Measurements from ENCODE around the gene TRIM69. TPM values are rescaled to one million over a fixed set of nuclear protein-coding genes. Genes with fewer than 3 reads are reported as not detected.
"Not testable (repeated sequence)": the region's sequence is repeated elsewhere in the genome, so short reads cannot be mapped to it uniquely, and the experiment has no call there.

The TRIM69 gene
- total RNA-seq, 1 donor from 2014 or later: 46.4 TPM

DNA sequence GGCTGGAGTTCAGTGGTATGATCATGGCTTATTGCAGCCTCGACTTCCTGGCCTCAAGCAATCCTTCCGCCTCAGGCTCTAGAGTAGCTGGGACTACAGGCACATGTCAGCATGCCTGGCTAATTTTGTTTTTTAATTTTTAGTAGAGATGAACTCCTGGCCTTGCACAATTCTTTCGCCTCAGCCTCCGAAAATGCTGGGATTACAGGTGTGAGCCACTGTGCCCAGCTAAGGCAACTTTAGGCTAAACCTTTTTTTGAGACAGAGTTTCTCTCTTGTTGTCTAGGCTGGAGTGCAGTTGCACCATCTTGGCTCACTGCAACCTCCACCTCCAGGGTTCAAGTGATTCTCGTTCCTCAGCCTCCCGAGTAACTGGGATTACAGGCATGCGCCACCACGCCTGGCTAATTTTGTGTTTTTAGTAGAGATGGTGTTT, 16.3 kb upstream of the TRIM69 start:
- not testable (repeated sequence) for H3K9me3 Mint-ChIP-seq; H3K27me3 Mint-ChIP-seq (ENCODE audit: insufficient read depth); DNase-seq (ENCODE audit: low spot score)
- H3K27ac Mint-ChIP-seq: peak overlapping the region; percentile 98
- intact Hi-C loops (cut with micrococcal nuclease): loop anchor here (1.0 kb wide), 2 partner anchors 8 to 9 kb away; partner anchors contain the start of genes B2M and PATL2
- H3K36me3 Mint-ChIP-seq (ENCODE audit: low read depth): peaks cover 49% of the 10 kb centered on the region
- H3K4me1 Mint-ChIP-seq (ENCODE audit: low read depth): peaks cover 91% of the 10 kb centered on the region
- peak overlapping the region; percentile 21 for H3K4me3 Mint-ChIP-seq

DNA sequence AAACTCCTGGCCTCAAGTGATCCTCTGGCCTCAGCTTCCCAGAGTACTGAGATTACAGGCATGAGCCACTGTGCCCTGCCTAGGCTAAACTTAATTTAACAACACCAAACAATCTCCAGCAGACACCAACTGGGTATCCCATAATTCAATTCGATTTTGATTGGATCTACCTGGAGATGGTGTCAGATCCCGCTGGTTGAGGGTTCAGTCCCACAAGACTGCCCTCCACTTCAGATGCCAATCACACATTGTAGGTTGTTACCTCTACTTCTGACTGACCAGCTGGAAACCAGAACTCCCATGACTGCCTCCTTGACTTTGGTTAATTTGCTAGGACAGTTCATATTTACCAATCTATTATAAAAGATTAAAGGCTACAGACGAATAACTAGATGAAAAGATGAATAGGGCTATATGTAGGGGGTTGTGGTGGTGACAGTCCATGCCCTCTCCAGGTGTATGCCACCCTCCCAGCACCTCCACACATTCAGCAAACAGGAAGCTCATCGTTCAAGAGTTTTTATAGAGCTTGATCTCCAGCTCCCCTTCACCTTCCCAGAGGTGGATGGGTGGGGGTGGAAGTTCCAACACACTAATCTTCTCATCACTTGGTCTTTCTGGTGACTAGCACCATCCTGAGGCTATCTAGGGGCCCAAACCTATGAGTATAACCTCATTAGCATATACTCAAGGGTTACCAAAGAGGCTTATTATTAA, 15.7 kb upstream of the TRIM69 start:
- no peak for DNase-seq (ENCODE audit: low spot score)
- no peaks in the 10 kb centered on the region for H3K27me3 Mint-ChIP-seq (ENCODE audit: insufficient read depth)

DNA sequence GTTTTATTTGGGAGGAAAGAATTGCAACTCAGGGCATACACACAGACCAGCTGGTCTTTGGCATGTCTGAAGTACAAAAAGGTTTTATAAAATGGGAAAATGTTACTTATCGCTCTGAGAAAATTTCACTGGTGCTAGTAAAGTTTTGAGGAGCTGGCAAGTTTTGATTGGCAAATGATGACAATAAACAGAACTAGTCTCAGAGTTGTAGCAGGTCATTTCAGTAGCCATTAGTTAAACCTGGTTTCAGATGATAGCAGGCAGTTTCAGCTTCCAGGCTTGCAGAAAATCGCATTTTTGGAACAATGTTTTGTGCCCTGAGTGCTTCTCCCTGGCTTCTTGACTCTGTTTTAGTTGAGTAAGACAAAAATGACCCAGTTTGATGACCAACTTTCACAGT, 14.3 kb upstream of the TRIM69 start:
- peak overlapping the region; percentile 90 for H3K27ac Mint-ChIP-seq
- H3K4me1 Mint-ChIP-seq (ENCODE audit: low read depth): peaks cover 91% of the 10 kb centered on the region
- H3K9me3 Mint-ChIP-seq: no peaks in the 10 kb centered on the region
- no peaks in the 10 kb centered on the region for H3K27me3 Mint-ChIP-seq (ENCODE audit: insufficient read depth)
- no peak for DNase-seq (ENCODE audit: low spot score)
- peaks cover 30% of the 10 kb centered on the region for H3K36me3 Mint-ChIP-seq (ENCODE audit: low read depth)
- intact Hi-C loops (cut with micrococcal nuclease): no loop called here
- no peak overlapping the region for H3K4me3 Mint-ChIP-seq

More for the DNA sequence above, 15.7 kb upstream of the TRIM69 start:
- Mint-ChIP-seq H3K36me3 (ENCODE audit: low read depth) (peaks cover 43% of the 10 kb centered on the region), H3K27ac (peak overlapping the region; percentile 98), H3K4me1 (ENCODE audit: low read depth) (peaks cover 91% of the 10 kb centered on the region), H3K4me3 (peak overlapping the region; percentile 16), H3K9me3 (no peaks in the 10 kb centered on the region)
- intact Hi-C loops (cut with micrococcal nuclease): no loop called here

- no peak for DNase-seq (ENCODE audit: low spot score)
- H3K4me1 Mint-ChIP-seq (ENCODE audit: low read depth): peaks cover 75% of the 10 kb centered on the region
- intact Hi-C loops (cut with micrococcal nuclease): loop anchor here (1.0 to 5.0 kb wide), 4 partner anchors 15 to 899 kb away; partner anchors contain the start of genes B2M, CTDSPL2, PATL2 and WDR76
- peaks cover 14% of the 10 kb centered on the region for H3K36me3 Mint-ChIP-seq (ENCODE audit: low read depth)
- peak overlapping the region; percentile 90 for H3K4me3 Mint-ChIP-seq
- peak overlapping the region; percentile 99 for H3K27ac Mint-ChIP-seq
- H3K27me3 Mint-ChIP-seq (ENCODE audit: insufficient read depth): no peaks in the 10 kb centered on the region
- no peaks in the 10 kb centered on the region for H3K9me3 Mint-ChIP-seq
These were observed 10.2 kb upstream of the TRIM69 start for GRCh38 chr15:44726136-44726535.

- peak; percentile 81 for DNase-seq (ENCODE audit: low spot score)
- peaks cover 19% of the 10 kb centered on the region for H3K36me3 Mint-ChIP-seq (ENCODE audit: low read depth)
- intact Hi-C loops (cut with micrococcal nuclease): loop anchor here (1.0 to 5.0 kb wide), 4 partner anchors 16 to 900 kb away; partner anchors contain the start of genes B2M, CTDSPL2, PATL2 and WDR76
- no peaks in the 10 kb centered on the region for H3K27me3 Mint-ChIP-seq (ENCODE audit: insufficient read depth)
- peaks cover 75% of the 10 kb centered on the region for H3K4me1 Mint-ChIP-seq (ENCODE audit: low read depth)
- peak overlapping the region; percentile 100 for H3K4me3 Mint-ChIP-seq
- H3K27ac Mint-ChIP-seq: peak overlapping the region; percentile 99
- H3K9me3 Mint-ChIP-seq: no peaks in the 10 kb centered on the region
These were observed 9.5 kb upstream of the TRIM69 start for GRCh38 chr15:44726568-44727484.

- Mint-ChIP-seq H3K9me3 (no peaks in the 10 kb centered on the region), H3K27me3 (ENCODE audit: insufficient read depth) (no peaks in the 10 kb centered on the region), H3K4me1 (ENCODE audit: low read depth) (peaks cover 76% of the 10 kb centered on the region), H3K27ac (peak overlapping the region; percentile 99), H3K36me3 (ENCODE audit: low read depth) (peaks cover 27% of the 10 kb centered on the region), H3K4me3 (peak overlapping the region; percentile 100)
- no peak for DNase-seq (ENCODE audit: low spot score)
- intact Hi-C loops (cut with micrococcal nuclease): loop anchor here (1.0 to 5.0 kb wide), 8 partner anchors 8 to 900 kb away; partner anchors contain the start of genes CTDSPL2, EIF3J, SPG11 and WDR76
These were observed 8.7 kb upstream of the TRIM69 start for GRCh38 chr15:44727485-44728231.

DNA sequence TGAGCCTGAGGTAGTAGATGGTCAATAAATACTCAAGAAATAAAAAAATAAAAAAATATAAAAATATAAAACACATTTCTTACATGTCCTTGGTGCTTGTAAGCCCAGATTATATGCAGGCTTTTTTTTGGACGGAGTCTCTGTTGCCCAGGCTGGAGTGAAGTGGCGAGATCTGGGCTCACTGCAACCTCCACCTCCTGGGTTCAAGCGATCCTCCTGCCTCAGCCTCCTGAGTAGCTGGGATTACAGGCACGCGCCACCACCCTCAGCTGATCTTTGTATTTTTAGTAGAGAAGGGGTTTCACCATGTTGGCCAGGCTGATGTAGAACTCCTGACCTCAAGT, 8.1 kb upstream of the TRIM69 start:
- Mint-ChIP-seq H3K4me3 (peak overlapping the region; percentile 100), H3K27ac (peak overlapping the region; percentile 99), H3K36me3 (ENCODE audit: low read depth) (peaks cover 27% of the 10 kb centered on the region), H3K4me1 (ENCODE audit: low read depth) (peaks cover 76% of the 10 kb centered on the region)
- not testable (repeated sequence) for H3K9me3 Mint-ChIP-seq; DNase-seq (ENCODE audit: low spot score); H3K27me3 Mint-ChIP-seq (ENCODE audit: insufficient read depth)
- intact Hi-C loops (cut with micrococcal nuclease): loop anchor here (1.0 to 5.0 kb wide), 8 partner anchors 9 to 901 kb away; partner anchors contain the start of genes CTDSPL2, EIF3J, SPG11 and WDR76

- H3K4me1 Mint-ChIP-seq (ENCODE audit: low read depth): peaks cover 77% of the 10 kb centered on the region
These were observed 7.5 kb upstream of the TRIM69 start for GRCh38 chr15:44728576-44729407.

GRCh38 chr15:44729408-44730127, 6.8 kb upstream of the TRIM69 start:
- Mint-ChIP-seq H3K27me3 (ENCODE audit: insufficient read depth) (no peaks in the 10 kb centered on the region), H3K4me1 (ENCODE audit: low read depth) (peaks cover 73% of the 10 kb centered on the region), H3K27ac (peak overlapping the region; percentile 99), H3K4me3 (peak overlapping the region; percentile 100), H3K9me3 (no peaks in the 10 kb centered on the region), H3K36me3 (ENCODE audit: low read depth) (peaks cover 29% of the 10 kb centered on the region)
- no peak for DNase-seq (ENCODE audit: low spot score)
- intact Hi-C loops (cut with micrococcal nuclease): loop anchor here (2.0 to 5.0 kb wide), 4 partner anchors 302 to 902 kb away; partner anchors contain the start of genes CTDSPL2 and WDR76

More at GRCh38 chr15:44728576-44729407, 7.5 kb upstream of the TRIM69 start:
- Mint-ChIP-seq H3K27me3 (ENCODE audit: insufficient read depth) (no peaks in the 10 kb centered on the region), H3K27ac (peak overlapping the region; percentile 99), H3K36me3 (ENCODE audit: low read depth) (peaks cover 29% of the 10 kb centered on the region), H3K9me3 (no peaks in the 10 kb centered on the region), H3K4me3 (peak overlapping the region; percentile 100)
- DNase-seq (ENCODE audit: low spot score): peak; percentile 96
- intact Hi-C loops (cut with micrococcal nuclease): loop anchor here (1.0 to 5.0 kb wide), 8 partner anchors 9 to 901 kb away; partner anchors contain the start of genes CTDSPL2, EIF3J, SPG11 and WDR76

GRCh38 chr15:44734839-44735481, 1.4 kb upstream of the TRIM69 start:
- no peak for DNase-seq (ENCODE audit: low spot score)
- H3K27ac Mint-ChIP-seq: peak overlapping the region; percentile 98
- peak overlapping the region; percentile 83 for H3K4me3 Mint-ChIP-seq
- intact Hi-C loops (cut with micrococcal nuclease): no loop called here
- peaks cover 67% of the 10 kb centered on the region for H3K4me1 Mint-ChIP-seq (ENCODE audit: low read depth)
- H3K27me3 Mint-ChIP-seq (ENCODE audit: insufficient read depth): no peaks in the 10 kb centered on the region
- no peaks in the 10 kb centered on the region for H3K9me3 Mint-ChIP-seq
- peaks cover 25% of the 10 kb centered on the region for H3K36me3 Mint-ChIP-seq (ENCODE audit: low read depth)
